DMS53 treated with DMSO at 0.1 percent for 48 hours (cell line): ENCODE measurements around the gene RPGR.

Experiments
- DNase-seq: peaks from one replicate; lab custom pipeline; 2025; ENCODE audit not compliant: unreplicated experiment; lab: John Stamatoyannopoulos, UW

RPGR gene, protein sequence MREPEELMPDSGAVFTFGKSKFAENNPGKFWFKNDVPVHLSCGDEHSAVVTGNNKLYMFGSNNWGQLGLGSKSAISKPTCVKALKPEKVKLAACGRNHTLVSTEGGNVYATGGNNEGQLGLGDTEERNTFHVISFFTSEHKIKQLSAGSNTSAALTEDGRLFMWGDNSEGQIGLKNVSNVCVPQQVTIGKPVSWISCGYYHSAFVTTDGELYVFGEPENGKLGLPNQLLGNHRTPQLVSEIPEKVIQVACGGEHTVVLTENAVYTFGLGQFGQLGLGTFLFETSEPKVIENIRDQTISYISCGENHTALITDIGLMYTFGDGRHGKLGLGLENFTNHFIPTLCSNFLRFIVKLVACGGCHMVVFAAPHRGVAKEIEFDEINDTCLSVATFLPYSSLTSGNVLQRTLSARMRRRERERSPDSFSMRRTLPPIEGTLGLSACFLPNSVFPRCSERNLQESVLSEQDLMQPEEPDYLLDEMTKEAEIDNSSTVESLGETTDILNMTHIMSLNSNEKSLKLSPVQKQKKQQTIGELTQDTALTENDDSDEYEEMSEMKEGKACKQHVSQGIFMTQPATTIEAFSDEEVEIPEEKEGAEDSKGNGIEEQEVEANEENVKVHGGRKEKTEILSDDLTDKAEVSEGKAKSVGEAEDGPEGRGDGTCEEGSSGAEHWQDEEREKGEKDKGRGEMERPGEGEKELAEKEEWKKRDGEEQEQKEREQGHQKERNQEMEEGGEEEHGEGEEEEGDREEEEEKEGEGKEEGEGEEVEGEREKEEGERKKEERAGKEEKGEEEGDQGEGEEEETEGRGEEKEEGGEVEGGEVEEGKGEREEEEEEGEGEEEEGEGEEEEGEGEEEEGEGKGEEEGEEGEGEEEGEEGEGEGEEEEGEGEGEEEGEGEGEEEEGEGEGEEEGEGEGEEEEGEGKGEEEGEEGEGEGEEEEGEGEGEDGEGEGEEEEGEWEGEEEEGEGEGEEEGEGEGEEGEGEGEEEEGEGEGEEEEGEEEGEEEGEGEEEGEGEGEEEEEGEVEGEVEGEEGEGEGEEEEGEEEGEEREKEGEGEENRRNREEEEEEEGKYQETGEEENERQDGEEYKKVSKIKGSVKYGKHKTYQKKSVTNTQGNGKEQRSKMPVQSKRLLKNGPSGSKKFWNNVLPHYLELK

GRCh38 chrX:38327007-38327774, at the start of gene RPGR:
RPGR (minus strand) TSS chrX:38327509; CDS start chrX:38327367, 142 bp downstream.
- peak; percentile 72 for DNase-seq

DNA sequence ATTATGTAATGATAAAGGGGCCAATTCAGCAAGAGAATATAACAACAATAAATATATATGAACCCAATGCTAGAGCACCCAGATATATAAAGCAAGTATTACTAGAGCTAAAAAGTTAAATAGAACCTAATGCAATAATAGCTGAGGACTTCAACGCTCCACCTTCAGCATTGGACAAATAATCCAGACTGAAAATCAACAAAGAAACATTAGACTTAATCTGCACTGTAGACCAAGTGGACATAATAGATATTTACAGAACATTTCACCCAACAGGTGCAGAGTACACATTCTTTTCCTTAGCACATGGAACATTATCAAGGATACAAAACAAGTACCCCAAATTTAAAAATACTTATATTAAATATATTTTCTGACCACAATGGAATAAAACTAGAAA, 49.4 kb upstream of the RPGR start:
- peak; percentile 4 for DNase-seq

DNA sequence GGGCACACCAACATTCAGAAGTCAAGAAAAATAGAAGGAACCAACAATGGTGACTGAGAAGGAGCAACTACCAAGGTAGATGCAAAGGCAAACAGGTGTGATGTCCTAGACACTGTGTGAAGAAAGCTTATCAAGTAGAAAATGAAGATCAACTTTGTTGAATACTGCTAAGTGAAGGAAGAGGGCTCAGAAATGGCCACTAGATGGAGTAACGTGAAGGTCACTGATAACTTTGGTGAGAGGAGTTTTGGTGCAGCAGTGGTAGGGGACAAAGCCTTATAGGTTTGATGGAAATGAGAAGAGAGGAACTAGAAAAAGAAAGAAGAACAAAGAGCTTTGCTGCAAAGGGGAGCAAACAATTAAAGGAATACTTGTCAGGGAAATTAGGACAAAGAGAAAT, 48.6 kb upstream of the RPGR start:
- peak; percentile 41 for DNase-seq

GRCh38 chrX:38374431-38374830, 47.1 kb upstream of the RPGR start:
- no peak for DNase-seq

- no peak for DNase-seq
These were observed 44.3 kb upstream of the RPGR start for GRCh38 chrX:38371641-38372040.

DNA sequence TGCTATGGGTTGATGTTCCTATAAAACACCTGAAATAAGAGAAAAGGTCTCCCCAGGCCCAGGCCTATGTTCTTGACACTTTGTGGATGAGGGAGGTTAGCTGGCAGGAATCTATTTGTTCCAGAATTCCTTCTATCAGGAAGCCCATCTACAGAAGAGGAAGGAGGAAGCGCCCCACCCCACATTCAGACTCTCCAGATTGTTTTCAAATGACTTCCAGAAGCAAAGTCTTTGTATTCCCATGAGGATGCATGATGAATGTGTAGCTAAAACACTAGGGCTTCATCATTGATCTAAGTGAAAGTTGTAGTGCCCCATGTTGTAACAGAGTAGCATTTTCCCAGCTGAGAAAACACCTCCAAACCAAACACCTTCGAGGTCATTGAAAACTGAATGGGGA, 41.5 kb upstream of the RPGR start:
- no peak for DNase-seq

GRCh38 chrX:38365954-38366353, 38.6 kb upstream of the RPGR start:
- DNase-seq: no peak

- no peak for DNase-seq
These were observed 35.7 kb upstream of the RPGR start for GRCh38 chrX:38363046-38363445.

GRCh38 chrX:38357747-38358673, 30.7 kb upstream of the RPGR start:
- DNase-seq: no peak

- DNase-seq: no peak
These were observed 29.1 kb upstream of the RPGR start for GRCh38 chrX:38356401-38356800.

DNA sequence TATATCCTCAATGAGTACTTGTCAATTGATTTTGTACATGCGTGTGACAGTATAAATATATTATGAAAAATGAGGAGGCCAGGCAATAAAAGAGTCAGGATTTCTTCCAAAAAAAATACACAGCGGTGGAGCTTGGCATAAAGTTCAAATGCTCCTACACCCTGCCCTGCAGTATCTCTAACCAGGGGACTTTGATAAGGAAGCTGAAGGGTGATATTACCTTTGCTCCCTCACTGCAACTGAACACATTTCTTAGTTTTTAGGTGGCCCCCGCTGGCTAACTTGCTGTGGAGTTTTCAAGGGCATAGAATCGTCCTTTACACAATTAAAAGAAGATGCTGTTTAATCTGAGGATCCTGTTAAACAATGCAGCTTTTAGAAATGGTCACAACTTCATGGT, 25.1 kb upstream of the RPGR start, which contains the start of gene OTC:
Gene OTC (plus strand): TSS at position 243 of the 400 bp plus-strand sequence. CDS start 93 bp downstream, at position 336.
- DNase-seq: no peak

DNA sequence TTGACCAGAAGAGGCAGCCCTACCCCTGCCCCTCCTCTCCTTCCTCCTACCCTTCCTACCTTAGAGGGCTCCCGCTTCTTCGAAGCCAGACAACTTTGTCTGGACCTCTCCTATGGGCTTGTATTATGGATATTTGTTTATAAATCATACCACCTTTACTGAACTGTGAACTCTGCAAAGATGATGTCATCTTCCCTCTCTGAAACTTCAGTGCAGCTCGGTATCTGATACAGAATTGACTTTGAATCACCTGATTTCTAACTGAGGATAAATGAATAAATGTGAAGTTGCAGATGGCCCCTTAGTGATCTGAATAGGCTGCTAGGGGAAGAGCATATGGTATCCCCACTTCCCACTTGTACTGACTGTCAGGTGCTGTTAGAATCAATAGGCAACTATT, 24.0 kb upstream of the RPGR start:
- no peak for DNase-seq

GRCh38 chrX:38347136-38347535, 19.8 kb upstream of the RPGR start:
- no peak for DNase-seq

- DNase-seq: no peak
These were observed 18.8 kb upstream of the RPGR start for GRCh38 chrX:38346150-38346549.

DNA sequence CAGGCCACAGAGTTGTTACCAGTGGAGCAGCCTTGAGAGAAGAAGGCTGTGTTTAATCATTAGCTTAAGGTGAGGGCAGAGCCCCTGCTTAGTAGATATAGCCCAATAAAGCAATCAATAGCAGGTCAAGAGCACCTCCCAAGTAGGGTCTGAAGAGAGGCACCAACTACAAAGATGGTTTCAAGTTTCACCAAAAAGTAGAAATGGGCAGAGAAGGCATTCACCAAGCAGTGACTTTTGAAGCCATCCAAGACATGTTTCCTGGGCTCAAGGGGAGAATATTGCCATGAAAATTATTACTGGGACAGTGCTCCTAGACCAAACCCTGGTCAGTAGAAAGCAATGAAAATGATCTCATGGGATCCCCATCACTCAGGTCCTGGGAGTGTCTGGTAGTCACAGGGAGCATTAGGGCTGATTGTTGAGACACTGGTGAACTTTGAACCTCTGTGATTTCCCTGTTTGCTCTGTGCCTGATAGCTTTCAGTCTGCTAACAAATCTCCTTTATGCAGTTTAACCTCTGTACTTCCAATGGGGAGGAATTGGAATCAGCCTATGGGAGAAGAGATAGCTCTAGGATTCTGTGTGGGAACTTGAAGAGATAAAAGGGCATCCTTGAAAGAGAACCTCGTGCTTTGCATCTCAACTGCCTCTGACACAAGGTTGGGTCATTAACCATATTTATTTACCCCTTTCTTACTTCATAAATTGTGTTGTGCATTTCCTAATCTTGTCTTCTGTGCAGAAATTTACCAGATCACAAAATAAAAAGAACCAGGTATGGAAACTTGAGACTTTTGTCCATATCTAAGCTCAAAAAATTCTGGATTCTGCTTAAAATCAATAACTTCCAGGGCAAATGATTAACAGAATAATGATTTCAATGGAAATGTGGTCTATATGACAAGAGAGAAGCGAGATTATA, 15.8 kb upstream of the RPGR start:
- peak; percentile 9 for DNase-seq

DNA sequence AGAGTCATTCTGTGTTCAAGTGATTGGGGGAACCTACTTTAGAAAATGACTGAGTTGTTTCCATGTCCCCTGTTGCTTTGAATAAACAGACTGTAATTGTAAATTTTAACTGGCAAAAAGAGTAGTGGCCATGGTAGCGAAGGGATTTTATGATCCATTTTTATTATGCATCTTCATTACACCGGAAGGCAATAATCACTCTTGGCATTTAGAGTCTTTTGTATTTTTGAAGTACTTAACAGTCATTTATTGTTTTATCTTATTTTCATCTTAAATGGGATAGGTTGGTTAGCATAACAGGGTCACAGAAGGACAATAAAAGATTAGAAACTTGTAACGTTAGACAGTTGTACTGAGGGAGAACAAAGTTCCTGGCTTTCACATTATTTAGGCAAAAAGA, 14.1 kb upstream of the RPGR start:
- no peak for DNase-seq

GRCh38 chrX:38336538-38337240, 9.4 kb upstream of the RPGR start:
- no peak for DNase-seq

GRCh38 chrX:38335382-38335781, 8.1 kb upstream of the RPGR start:
- DNase-seq: no peak
